Erythroblast (primary cell): ENCODE data around the gene ZDHHC19.
"Not testable (repeated sequence)": the region's sequence is repeated elsewhere in the genome, so short reads cannot be mapped to it uniquely, and the experiment has no call there.

ENCODE experiments used
- DNase-seq, 2 experiments: peaks; one replicate each; lab custom pipeline; 2025; lab: John Stamatoyannopoulos, UW
- GATA1 ChIP-seq: IDR thresholded peaks from 2 replicates; pipeline ENCODE4 v1.6.1; 2011; ENCODE audit warnings: low read depth, mild to moderate bottlenecking, control low read depth, low read length, moderate library complexity
- POLR2A ChIP-seq: IDR thresholded peaks from 2 replicates; pipeline ENCODE4 v1.6.1; 2011; ENCODE audit warnings: mild to moderate bottlenecking, low read length

The ZDHHC19 gene

DNA sequence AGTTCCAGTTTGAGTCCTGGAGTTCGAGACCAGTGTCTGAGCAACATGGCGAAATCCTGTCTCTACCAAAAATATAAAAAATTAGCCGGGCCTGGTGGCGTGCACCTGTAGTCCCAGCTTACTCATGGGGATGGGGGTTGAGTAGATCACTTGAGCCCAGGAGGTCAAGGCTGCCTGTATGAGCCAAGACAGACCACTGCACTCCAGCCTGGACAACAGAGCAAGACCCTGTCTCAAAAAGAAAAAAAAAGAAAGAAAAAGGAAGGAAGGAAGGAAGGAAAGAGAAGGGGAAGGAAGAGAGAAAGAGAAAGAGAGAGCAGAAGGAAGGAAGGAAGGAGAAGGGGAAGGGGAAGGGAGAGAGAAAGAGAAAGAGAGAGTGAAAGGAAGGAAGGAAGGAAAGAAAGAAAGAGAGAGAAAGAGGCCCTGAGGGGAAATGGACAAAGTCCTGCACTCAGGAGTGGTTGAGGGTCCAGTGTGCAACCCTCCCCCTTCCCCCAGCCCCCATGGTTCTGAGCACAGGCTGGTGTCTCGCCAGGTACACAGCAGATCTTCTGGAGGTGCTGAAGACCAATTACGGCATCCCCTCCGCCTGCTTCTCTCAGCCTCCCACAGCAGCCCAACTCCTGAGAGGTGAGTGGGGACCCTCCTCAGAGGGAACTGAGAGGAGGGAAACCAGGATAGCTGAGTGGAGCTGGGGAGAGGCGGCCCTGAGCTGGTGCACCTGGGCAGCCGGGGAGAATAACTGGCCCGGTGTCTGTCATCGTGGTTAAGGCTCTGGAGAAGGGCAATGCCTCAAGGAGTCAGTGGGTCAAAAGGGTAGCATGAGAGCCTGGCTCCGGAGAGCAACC is 6.3 kb upstream of the ZDHHC19 start:
- no peak for TF ChIP-seq GATA1
- TF ChIP-seq POLR2A = no peak
- no peak for DNase-seq

- no peak for TF ChIP-seq POLR2A
- no peak for TF ChIP-seq GATA1
- DNase-seq = no peak
Observed at GRCh38 chr3:196216681-196217211, 5.5 kb upstream of the ZDHHC19 start.

GRCh38 chr3:196216089-196216564 is 4.9 kb upstream of the ZDHHC19 start, which contains the start of gene SLC51A:
Gene SLC51A, plus strand, starts transcription at chr3:196216534. Its CDS starts 179 bp downstream, at chr3:196216713.
- TF ChIP-seq GATA1 = no peak
- no peak for DNase-seq

GRCh38 chr3:196215493-196216020 is 4.4 kb upstream of the ZDHHC19 start:
- no peak for TF ChIP-seq GATA1
- no peak for TF ChIP-seq POLR2A
- DNase-seq = no peak

DNA sequence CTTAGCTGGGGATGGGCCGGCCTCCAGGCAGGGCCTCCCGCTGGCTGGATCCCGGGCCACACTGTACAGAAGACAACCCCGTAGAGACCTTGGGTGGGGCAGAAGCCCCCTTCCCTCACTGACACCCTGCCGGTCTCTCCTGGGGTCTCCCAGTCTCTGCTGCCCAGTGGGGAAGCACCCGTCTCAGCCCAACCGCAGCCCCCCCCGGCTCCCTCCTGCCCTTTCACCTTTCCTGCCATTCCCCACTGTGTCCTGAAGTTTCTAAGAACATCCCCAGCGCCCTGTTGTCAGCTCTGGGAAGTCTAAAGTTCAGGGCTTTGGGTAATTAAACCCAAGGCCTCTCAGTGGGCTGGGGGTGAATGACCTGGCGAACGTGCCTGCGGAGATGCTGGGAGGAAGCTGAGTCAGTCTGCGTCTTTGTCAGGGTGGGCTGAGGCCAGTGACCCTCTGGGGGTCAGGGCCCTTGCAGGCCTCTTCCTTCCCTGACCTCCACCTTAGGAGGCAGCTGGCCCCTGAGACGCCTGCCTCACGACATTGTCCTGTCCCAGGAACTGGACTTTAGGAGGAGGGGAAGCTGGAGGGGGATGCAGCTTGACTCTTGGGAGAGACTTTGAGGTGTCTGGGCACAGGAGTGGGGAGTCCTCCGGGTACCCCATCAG is 3.7 kb upstream of the ZDHHC19 start:
- no peak for DNase-seq
- TF ChIP-seq GATA1 (no peak), POLR2A (no peak)

- DNase-seq = not testable (repeated sequence)
Observed at GRCh38 chr3:196209944-196210672, 1.1 kb downstream of the ZDHHC19 start.

- no peak for TF ChIP-seq GATA1
- no peak for TF ChIP-seq POLR2A
- DNase-seq = no peak
Observed at GRCh38 chr3:196208942-196209695, 2.1 kb downstream of the ZDHHC19 start.

GRCh38 chr3:196207833-196208607 is 3.2 kb downstream of the ZDHHC19 start:
- peak; percentile 72 to 73 for DNase-seq
- TF ChIP-seq GATA1 = no peak

GRCh38 chr3:196207159-196207832 is 3.9 kb downstream of the ZDHHC19 start:
- TF ChIP-seq POLR2A (no peak), GATA1 (no peak)
- peak; percentile 58 to 69 for DNase-seq

- DNase-seq = not testable (repeated sequence)
Observed at GRCh38 chr3:196205442-196206205, 5.6 kb downstream of the ZDHHC19 start.

DNA sequence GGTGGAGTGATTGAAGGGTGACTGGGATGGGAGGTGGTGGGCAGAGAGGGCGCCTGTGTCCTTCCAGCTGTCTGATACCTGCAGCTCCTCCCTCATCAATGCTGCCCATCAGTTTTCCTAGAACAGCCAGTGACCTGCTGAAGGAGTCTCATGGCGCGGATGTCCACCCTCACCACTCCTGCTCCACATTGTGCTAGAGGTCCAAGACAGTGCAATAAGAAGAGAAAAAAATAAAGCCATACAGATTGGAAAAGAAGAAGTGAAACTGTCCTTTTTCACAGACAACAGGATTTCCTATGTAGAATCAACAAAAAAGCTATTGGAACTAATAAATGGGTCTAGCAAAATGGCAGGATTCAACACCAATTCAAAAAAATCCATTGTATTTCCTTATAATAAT is 7.4 kb downstream of the ZDHHC19 start:
- no peak for TF ChIP-seq GATA1
- no peak for DNase-seq
